Anterior cingulate cortex (tissue), 58 donors: ENCODE results near the gene TASL.
"Not testable (repeated sequence)": the region's sequence is repeated elsewhere in the genome, so short reads cannot be mapped to it uniquely, and the experiment has no call there.

Experiments used
- DNase-seq, 58 donors: peaks; one replicate each; lab custom pipeline; 2025; lab: John Stamatoyannopoulos, UW

Gene TASL

GRCh38 chrX:30577362-30577991, at the start of gene TASL:
TASL (minus strand) TSS chrX:30577766; CDS start chrX:30560355, 17,411 bp downstream.
- peak in 1 of 58 donors; percentile 8 for DNase-seq

GRCh38 chrX:30626402-30626801, 48.8 kb upstream of the TASL start:
- DNase-seq = no peak

GRCh38 chrX:30622361-30622760, 44.8 kb upstream of the TASL start:
- DNase-seq = no peak

GRCh38 chrX:30620980-30621618, 43.5 kb upstream of the TASL start:
- peak in 4 of 58 donors; percentile 1 to 19 (median 7) for DNase-seq

- no peak for DNase-seq
Measured at GRCh38 chrX:30620125-30620524, 42.6 kb upstream of the TASL start.

- no peak for DNase-seq
Measured at GRCh38 chrX:30618160-30618765, 40.7 kb upstream of the TASL start.

- DNase-seq = no peak
Measured at GRCh38 chrX:30615229-30615628, 37.7 kb upstream of the TASL start.

GRCh38 chrX:30613721-30614120, 36.2 kb upstream of the TASL start:
- DNase-seq = no peak

- no peak for DNase-seq
Measured at GRCh38 chrX:30612250-30612655, 34.7 kb upstream of the TASL start.

GRCh38 chrX:30610026-30610425, 32.5 kb upstream of the TASL start:
- no peak for DNase-seq

GRCh38 chrX:30607155-30607554, 29.6 kb upstream of the TASL start:
- DNase-seq = no peak

GRCh38 chrX:30600269-30601176, 23.0 kb upstream of the TASL start:
- DNase-seq = not testable (repeated sequence)

- DNase-seq = no peak
Measured at GRCh38 chrX:30597216-30598012, 19.8 kb upstream of the TASL start.

GRCh38 chrX:30593440-30594200, 16.1 kb upstream of the TASL start:
- no peak for DNase-seq

- DNase-seq = no peak
Measured at GRCh38 chrX:30592831-30593230, 15.3 kb upstream of the TASL start.

GRCh38 chrX:30590368-30590767, 12.8 kb upstream of the TASL start:
- no peak for DNase-seq

GRCh38 chrX:30589146-30589888, 11.8 kb upstream of the TASL start:
- no peak for DNase-seq

- no peak for DNase-seq
Measured at GRCh38 chrX:30586516-30586915, 8.9 kb upstream of the TASL start.

- DNase-seq = no peak
Measured at GRCh38 chrX:30582664-30583063, 5.1 kb upstream of the TASL start.
